ENCODE results near the gene DIAPH2. TPM values are rescaled to one million over a fixed set of nuclear protein-coding genes. Genes with fewer than 3 reads are reported as not detected.

Gene DIAPH2
- total RNA-seq, result 9.9 TPM
- long read RNA-seq, transcript DIAPH2-202 (27 exons, 3,782 nt), result major isoform, 6 of 8 reads
- long read RNA-seq, partial matches to known transcripts, result 1 of 8 reads
- long read RNA-seq, other reads (novel, unspliced or antisense), result 0 of 8 reads

DNA sequence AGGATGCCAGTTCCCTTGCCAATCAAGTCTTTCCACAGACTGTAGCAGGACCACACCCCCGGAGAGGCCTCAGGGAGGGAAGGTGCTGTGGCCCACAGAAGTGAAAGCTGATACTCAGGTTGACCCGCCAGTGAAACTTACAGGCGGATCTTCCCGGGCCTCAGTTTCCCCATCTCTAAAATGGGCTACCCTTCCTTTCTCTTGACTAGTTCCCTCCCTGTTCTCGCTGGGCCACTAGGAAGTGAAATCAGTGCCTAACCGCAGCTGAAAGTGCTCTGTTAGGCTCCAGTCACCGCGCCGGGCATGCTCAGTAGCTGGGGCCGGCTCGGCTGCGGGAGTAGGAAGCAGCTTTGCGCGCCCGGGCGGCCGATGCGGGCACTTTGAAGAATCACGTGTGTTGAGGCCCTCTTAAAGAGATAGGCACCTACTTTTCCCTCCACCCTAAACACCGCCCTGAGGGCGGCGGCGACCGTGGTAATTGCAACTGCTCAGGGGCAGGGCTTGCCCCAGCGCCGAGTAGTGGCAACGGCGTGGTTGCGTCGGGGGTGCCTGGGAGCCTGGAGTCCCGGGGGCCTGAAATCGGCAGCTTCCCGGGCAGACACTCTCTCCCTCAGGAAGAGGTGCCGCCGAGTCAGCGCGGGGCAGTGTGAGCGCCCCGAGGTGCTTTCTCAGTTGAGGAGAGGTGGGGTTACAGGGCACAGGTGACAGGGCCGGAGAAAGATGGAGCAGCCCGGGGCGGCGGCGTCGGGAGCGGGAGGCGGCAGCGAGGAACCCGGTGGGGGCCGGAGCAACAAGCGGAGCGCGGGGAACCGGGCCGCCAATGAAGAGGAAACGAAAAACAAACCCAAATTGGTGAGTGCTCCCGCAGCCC is at the start of gene DIAPH2:
Gene DIAPH2, plus strand, starts transcription at position 504 of the 871 bp plus-strand sequence.
- DNase-seq (ENCODE audit: missing footprints) (peak; percentile 91), ATAC-seq (peak; percentile 97)
- intact Hi-C loops (cut with DNase I), result no loop called here

DNA sequence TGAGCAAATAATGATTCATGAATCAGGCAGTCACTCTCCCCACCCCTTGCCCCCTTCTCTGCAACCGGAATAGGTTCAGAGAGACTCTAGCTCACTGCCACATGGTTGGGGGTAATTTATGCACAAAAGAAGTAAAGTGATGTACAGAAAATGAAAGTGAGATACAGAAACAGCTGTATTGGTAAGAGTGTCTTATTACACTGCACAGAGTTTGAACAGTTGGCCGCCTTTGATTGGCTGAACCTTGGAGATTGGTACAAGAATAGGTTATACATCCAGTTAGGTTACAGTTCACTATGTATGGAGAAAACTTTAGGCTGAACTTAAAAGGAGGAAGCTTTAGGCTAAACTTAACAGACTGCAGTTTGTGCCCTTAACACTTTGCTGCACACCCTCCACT is 34.6 kb upstream of the DIAPH2 start:
- intact Hi-C loops (cut with DNase I), result no loop called here

DNA sequence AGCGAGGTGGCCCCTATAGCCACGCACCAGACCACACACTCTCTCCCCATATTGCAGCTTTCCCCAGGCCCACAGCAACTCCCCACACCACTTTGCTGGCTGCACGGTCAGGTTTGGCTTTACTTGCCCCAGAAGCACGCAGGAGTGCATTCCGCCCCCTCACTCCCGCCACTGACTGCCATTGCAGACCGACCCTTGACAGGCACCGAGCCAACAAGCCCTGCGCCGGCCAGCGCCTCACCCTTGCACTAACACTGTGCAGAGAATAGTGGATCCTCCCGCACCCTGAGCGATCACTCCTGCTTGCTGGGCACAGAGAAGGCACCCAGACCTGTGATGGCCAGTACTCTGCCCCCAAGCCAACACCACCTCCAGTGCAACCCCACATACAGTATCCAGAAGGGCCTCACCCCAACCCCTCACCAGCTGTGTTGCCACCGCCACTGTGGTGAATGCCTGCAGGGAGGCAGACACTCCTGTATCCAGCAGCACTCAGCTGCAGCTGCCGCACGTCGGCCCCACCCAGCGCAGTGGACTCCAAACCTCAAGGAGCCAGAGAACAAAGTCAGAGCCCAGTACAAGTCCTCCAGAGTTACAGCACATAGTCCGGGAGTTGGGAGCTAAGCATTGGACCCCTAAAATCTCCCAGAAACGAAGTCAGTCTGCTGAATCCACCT is 28.6 kb upstream of the DIAPH2 start:
- intact Hi-C loops (cut with DNase I), result no loop called here
- no peak for DNase-seq (ENCODE audit: missing footprints)

More for the DNA sequence above, 34.6 kb upstream of the DIAPH2 start:
- ATAC-seq (no peak), DNase-seq (ENCODE audit: missing footprints) (no peak)

DNA sequence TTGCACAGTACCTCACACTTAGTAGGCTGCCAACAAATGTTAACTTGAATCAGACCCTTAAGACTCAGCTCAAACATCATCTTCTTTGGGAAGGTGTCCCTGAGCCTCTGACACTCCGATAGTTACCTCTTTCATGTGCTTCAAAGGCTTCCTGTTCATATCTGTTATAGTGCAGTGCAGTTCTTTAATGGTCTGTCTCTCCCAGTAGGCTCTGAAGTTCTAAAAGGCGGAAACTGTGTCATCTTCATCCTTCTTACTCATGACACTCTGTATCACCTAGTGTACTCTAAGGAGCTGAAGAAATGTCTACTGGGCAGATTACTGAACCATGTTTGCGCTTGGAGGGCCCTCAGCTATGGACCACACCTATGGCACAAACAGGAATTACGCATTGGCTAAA is 2.1 kb upstream of the DIAPH2 start:
- no peak for DNase-seq (ENCODE audit: missing footprints)
- intact Hi-C loops (cut with DNase I), result no loop called here
- ATAC-seq, result no peak

More for the DNA sequence above, 28.6 kb upstream of the DIAPH2 start:
- no peak for ATAC-seq

DNA sequence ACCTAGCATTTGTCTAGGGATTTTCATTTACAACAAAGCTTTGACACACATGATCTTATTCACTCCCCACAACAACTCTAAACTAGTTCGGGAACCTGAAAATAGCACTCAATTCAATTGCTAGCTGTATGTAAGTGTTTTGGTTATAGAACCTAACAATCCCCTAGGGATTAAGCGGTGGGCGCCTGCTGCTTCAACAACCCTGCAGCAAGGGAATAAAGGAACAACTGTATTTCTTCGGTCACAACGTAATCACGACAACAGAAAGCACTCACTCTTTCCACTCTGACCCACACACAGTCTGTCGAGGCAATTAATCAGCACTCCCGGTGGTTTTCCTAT is 674 bp upstream of the DIAPH2 start:
- intact Hi-C loops (cut with DNase I), result no loop called here
- no peak for DNase-seq (ENCODE audit: missing footprints)

DNA sequence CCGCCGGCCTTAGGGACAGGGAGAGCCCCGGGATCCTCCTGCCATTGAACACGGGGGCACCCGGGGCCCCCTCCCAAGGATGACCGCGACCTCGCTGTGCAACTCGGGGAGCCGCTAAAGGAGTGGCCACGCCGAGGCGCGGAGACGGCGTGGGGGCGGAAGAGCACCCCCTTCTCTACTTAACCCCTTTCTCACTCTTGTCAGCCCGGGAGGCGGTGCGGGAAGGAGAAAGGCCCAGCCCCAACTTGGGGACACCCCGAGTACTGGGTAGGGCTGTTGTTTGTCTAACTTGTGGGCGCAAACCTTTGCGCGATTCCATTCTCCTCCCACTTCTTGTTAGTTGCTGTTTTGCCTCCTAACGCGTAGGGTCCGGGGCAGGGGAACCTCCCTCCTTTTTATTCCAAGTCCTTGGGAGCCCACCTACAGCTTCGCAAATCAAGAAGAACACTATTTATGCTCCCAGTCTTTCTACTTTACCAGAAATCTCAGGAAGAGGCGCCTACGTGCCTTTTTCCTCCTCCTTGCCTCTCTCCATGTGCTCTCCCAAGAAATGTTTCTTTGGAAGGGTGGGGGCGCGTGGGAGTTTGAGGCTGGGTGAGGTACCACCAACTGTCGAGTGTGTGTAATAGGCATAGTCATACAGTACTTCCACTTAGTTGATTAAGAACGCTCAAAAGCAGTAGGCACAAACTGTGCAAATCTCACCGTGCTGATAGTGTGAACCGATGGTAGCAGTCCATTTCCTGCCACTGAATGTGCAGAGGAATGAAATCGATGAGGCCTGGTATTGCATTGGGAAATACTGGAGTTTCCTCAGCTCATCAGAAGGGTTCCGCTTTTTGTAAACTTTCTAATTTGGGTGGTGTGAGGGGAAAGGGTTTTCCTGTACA is 813 bp downstream of the DIAPH2 start:
- DNase-seq (ENCODE audit: missing footprints) (peak; percentile 65), ATAC-seq (peak; percentile 47)
- intact Hi-C loops (cut with DNase I), result no loop called here

More for the DNA sequence above, 674 bp upstream of the DIAPH2 start:
- ATAC-seq, result no peak

DNA sequence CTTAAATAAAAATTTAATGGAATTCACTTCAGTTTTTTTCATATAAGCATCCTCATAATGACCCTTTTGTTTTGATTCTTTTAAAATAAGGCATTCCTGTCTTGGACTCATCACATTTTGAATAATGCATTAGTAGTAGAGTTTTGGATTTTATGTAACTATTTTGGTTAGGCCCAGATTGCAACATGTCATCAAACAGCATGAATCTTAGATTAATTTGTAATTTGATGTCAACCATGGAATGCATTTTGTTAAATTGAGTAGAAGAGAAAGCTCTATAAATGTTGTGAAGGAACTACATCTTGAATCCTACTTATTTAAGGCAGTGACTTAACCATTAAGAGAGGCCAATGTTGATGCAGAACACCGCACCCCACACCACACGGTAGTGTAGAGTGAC is 3.1 kb downstream of the DIAPH2 start:
- intact Hi-C loops (cut with DNase I), result no loop called here
- no peak for DNase-seq (ENCODE audit: missing footprints)
- ATAC-seq, result no peak

DNA sequence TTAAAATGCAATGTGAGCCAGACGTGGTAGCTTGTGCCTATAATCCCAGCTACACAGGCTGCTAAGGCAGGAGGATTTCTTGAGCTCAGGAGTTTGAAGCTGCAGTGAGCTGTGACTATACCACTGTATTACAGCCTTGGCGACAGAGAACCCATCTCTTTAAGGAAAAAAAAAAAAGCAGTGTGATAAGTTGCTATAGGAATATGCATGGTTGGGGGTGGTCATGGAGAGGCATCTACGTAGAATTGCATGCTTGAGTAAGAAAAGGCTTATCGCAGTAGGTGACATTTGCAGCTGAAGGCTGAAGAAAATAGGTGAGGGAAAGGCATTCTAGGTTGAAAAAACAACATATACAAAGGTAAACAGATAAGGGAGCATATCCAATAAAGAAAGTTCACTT is 4.1 kb downstream of the DIAPH2 start:
- intact Hi-C loops (cut with DNase I), result no loop called here
- ATAC-seq, result no peak
- no peak for DNase-seq (ENCODE audit: missing footprints)

DNA sequence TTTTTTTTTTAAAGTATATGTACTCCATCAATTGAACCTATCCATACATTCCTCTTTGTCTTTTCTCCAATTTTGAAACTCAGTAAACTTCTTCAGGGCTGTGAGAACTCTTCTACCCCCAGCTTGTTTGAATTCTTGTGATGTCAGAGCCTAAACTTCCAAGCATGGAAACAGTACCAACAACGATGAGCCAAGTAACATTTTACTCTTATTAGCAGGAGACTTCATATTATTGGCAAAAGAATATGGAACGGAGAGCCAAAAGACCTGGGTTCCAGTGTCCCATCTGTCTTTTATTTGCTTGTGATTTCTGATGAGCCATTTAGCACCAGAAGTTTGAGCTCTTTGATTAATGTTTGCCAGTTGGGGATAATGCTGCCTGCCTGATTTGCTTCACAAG is 5.3 kb downstream of the DIAPH2 start:
- intact Hi-C loops (cut with DNase I), result no loop called here
- ATAC-seq, result no peak
- DNase-seq (ENCODE audit: missing footprints), result no peak

DNA sequence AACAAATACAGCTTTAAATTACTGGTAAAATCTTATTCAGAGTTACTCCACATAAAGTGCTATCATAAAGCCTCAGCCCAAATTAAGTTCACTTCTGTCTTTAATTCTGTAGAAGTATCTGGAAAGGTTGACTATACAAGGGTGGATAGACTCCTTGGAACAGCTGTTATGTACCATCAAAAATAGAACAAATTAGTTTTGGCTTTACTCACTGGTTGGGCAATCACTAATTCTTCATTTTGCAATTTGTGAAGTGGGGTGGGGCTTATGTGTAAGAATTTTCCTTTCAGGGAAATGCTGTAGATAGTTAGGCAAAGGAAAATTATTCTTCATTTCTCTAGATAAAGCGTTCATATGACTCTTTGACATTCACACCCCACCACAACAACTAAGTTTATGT is 7.8 kb downstream of the DIAPH2 start:
- intact Hi-C loops (cut with DNase I), result no loop called here
- peak; percentile 46 for ATAC-seq
- DNase-seq (ENCODE audit: missing footprints), result no peak

DNA sequence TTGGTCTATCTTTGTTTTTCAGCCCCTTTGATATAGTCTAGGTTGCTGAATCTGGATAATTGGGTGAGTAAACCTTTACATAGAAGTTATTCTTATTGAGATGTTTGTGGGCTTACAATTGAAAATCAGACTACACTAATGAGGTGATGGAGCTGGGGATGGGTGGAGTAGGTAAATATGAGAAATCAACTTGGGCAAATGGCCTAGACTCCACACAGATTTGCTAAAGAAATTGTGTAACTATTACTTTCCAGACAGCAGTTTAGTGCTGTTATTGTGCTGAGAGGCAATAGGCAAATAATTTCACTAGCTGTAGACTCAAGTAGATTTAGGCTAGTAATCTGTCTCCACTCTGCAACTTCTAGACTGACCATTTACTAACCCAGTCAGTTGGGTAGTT is 8.2 kb downstream of the DIAPH2 start:
- ATAC-seq (peak; percentile 48), DNase-seq (ENCODE audit: missing footprints) (no peak)
- intact Hi-C loops (cut with DNase I), result no loop called here

DNA sequence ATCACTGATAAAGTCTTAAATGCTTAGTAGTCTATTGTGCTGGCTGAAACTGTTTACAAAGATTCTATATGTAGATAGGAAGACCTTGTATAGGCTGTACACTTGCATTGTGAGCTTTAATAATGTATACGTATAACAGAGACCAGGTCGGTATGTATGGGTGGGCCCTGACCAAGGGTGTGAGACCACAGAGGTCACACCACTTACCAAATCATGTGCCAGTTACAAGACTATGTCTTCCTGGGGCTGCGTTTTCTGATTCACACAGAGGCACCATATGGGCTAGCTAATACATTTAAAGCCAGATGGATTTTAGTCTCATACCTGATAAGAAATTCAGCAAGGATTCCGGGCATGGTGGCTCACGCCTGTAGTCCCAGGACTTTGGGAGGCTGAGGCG is 8.8 kb downstream of the DIAPH2 start:
- no peak for ATAC-seq
- intact Hi-C loops (cut with DNase I), result no loop called here
- no peak for DNase-seq (ENCODE audit: missing footprints)

DNA sequence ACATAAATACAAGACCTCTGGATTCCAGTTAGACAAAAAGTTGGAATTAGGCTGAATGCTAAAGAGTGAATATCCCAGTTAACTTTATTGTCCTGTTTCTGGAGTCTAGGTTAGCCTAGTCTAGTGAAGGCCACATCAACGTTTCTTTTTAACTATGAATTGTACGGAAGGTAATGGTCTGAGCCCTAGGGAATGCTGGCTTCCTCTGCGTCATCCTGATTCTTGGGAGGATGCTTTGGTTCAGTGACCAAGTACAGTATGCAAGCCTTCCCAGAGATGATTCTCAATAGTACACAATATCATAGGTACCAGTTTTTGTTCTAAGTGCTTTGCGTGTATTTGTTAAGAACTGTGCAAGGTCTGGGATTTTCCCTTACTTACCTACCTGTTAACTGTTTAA is 11.8 kb downstream of the DIAPH2 start:
- no peak for ATAC-seq
- intact Hi-C loops (cut with DNase I), result no loop called here
- DNase-seq (ENCODE audit: missing footprints), result no peak

DNA sequence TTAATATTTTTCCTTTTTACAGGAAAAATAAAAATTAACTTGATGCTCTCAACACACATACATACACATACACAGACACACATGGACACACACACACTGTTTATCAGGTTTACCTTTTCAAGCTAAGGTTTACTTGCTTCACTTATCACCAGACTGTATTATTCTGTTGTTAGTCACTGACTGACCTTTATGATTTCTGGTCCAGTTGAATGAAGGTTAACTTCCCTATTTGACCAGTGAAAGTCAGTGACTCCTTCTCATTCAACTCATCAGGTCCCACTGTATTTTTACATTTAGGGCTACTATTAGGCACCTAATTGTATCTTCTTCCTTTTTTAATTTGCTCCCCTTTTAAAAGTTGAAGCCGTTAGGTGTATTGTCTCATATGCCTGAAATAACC is 16.0 kb downstream of the DIAPH2 start:
- DNase-seq (ENCODE audit: missing footprints) (no peak), ATAC-seq (no peak)
- intact Hi-C loops (cut with DNase I), result no loop called here

DNA sequence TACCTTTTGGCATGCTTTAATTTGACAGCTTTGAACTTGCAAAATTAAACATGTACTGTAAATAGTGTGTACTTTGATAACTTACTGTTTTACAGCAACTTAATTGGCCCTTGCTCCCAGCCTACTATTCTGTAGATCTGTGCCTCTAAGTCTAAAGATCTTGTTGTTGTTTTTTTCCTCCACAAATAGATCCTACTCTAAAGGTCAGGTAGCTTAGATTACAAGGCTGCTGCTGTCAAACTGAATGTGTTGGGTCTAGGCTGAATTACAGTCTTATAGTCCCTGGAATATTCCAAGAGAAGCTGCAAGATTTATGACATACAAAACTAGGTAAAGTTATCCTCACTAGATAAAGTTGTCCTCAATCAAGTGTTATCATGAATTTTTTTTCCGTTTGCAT is 18.7 kb downstream of the DIAPH2 start:
- no peak for ATAC-seq
- intact Hi-C loops (cut with DNase I), result no loop called here

DNA sequence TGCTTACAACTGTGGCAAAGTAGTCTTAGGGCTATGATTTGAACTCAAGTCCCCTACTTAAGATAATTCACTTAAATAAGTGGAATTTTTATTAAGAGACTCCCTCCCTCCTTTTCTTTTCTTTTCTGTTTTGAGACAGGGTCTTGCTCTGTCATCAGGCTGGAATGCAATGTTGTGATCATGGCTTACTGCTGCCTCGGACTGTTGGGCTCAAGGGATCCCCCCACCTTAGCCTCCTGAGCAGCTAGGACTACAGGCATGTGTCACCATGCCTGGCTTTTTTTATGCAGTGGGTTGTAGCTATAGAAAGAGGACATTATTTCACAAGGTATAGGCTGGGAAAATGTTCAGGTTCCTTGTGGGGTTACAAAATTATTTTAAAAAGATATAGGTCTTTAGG is 19.2 kb downstream of the DIAPH2 start:
- ATAC-seq, result no peak
- intact Hi-C loops (cut with DNase I), result no loop called here

More for the DNA sequence above, 18.7 kb downstream of the DIAPH2 start:
- no peak for DNase-seq (ENCODE audit: missing footprints)

DNA sequence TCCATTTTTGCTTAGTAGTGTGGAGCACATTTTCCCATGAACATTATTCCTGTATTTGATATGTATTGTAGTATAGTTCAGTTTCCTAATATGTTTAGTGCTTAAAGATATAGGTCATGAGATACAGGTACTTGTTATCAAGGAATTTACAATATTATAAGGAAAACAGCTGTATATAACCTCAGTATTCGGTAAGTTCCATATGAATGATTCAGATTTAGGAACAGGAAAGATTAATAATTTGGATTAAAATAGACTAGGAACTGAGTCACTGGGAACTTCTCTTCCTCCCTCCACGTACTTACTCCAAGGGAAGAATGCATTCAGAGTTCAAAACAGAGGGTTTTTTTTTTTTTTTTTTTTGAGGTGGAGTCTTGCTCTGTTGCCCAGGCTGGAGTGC is 20.0 kb downstream of the DIAPH2 start:
- ATAC-seq, result no peak
- intact Hi-C loops (cut with DNase I), result no loop called here
- DNase-seq (ENCODE audit: missing footprints), result no peak

More for the DNA sequence above, 19.2 kb downstream of the DIAPH2 start:
- no peak for DNase-seq (ENCODE audit: missing footprints)

DNA sequence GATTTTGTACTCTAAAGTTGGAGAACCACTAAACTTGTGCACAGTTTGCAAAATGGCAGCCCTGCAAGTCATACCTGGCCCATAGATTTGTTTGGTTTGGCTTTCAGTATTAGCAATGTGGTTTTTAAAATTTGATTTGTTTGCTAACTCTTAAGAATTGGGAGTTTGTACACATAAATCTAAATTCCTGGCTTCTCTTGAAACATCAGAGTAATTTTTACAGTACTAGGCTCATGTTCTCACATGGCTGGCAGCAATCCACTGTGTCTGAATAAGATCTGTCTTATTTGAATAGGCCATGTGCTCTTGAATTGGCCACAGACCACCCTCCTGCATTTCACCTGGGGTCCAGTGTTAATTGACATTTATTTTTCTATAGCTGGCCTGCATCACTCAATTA is 21.3 kb downstream of the DIAPH2 start:
- ATAC-seq, result no peak
- no peak for DNase-seq (ENCODE audit: missing footprints)
- intact Hi-C loops (cut with DNase I), result no loop called here

DNA sequence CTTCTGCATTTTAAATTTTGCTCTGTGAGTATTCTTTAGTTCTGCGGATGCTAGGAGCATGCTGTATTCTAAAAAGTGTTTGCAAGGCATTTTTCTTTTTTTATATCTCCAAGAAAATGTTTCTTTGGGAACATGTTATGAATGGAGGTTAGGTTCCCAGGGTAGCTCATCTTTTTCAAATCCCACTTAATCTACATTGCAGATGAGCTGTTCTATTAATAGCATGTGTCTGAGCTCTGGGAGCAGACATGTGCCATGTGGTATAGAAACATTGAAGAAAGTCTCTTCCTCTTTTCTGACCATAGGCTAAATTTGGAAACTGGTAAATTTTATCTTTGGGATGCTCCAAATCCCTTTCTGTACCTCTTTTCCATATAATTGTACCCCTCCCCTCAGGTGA is 23.2 kb downstream of the DIAPH2 start:
- no peak for DNase-seq (ENCODE audit: missing footprints)
- no peak for ATAC-seq
- intact Hi-C loops (cut with DNase I), result no loop called here
